ENCODE results near the gene OR7G3.

DNA sequence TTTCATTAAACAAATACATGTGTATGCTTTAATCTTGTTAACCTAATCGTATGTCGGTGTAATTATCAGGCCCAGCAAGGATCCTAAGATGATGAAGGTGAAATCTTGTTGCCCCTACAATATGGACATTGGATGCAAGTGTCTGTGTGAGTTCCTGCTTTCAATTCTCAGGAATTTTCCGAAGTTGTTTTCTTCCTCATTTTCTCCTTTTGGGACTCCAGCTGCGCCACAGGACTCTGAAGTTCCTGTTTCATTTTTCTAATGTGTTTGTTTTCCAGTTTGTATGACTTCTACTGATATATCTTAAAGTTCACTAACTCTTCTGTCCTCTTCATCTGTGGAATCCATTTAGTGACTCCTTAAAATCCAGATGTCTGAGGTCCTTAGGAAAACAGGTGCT, 40.1 kb upstream of the OR7G3 start:
- no peak for TF ChIP-seq EZH2 (IDR thresholded peaks at IDR 0.05; ENCODE audit: borderline replicate concordance, low read depth, low read length, severe bottlenecking)
- TF ChIP-seq, protein P1, sequence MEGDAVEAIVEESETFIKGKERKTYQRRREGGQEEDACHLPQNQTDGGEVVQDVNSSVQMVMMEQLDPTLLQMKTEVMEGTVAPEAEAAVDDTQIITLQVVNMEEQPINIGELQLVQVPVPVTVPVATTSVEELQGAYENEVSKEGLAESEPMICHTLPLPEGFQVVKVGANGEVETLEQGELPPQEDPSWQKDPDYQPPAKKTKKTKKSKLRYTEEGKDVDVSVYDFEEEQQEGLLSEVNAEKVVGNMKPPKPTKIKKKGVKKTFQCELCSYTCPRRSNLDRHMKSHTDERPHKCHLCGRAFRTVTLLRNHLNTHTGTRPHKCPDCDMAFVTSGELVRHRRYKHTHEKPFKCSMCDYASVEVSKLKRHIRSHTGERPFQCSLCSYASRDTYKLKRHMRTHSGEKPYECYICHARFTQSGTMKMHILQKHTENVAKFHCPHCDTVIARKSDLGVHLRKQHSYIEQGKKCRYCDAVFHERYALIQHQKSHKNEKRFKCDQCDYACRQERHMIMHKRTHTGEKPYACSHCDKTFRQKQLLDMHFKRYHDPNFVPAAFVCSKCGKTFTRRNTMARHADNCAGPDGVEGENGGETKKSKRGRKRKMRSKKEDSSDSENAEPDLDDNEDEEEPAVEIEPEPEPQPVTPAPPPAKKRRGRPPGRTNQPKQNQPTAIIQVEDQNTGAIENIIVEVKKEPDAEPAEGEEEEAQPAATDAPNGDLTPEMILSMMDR (IDR thresholded peaks at IDR 0.05; ENCODE audit: borderline replicate concordance, extremely low read depth, low read length, poor library complexity, severe bottlenecking): no peak
